HG03460 (cell line): ENCODE data around the gene HEG1.

Experiments used
- ATAC-seq: cut with Tn5 transposase; IDR thresholded peaks from one replicate; pipeline ENCODE4 v1.9.1; 2021; ENCODE audit not compliant: unreplicated experiment

Gene HEG1

DNA sequence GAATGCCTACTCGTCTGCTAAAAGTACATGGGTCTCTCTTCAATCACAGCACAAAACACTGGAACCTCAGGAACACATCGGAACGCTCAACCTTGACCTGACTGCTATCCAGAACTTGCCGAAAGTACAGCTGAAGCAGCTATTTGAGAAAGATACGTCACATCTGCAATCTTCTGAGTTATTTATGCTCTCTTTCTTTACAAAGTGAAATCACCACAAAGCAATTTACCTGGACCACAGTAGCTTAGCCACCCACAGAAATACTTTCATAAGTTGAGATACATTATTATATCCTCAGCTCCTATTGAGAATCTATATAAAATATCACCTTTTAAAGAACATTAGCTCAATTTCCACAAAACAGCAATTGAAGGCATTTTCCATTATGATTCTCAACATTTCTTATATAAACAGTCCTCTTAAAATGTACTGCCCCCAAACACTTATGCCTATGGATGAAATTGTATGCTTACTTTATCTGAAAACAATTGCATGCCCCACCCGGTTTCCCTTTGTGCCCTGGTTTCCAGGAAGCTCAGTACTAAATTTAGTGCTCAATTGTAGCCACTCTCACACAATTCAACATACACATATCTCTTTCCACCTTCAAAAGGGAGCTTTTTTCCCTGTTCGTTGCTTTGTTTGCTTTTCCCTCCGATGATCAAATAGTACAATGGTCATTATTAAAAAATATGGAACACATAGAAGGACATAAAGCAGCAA is 31.8 kb downstream of the HEG1 start:
- ATAC-seq: no peak

DNA sequence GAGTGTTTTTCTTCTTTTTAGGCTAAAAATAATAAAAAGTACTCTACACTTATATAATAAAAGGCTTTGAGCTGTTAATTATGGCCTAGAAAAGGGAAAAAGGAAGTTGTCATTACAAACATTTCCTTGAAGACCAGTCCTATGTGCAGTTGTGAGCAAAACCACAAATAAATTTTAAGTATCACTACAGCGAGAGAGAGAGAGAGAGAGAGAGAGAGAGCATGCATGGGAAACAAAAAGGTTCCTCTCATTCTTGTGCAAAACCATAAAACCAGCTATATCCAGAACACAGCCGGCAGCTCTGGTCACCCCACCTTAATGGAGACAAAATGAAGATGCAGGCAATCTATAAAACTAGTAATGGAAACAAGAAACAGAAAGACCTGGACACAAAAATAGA is 33.6 kb downstream of the HEG1 start:
- no peak for ATAC-seq

DNA sequence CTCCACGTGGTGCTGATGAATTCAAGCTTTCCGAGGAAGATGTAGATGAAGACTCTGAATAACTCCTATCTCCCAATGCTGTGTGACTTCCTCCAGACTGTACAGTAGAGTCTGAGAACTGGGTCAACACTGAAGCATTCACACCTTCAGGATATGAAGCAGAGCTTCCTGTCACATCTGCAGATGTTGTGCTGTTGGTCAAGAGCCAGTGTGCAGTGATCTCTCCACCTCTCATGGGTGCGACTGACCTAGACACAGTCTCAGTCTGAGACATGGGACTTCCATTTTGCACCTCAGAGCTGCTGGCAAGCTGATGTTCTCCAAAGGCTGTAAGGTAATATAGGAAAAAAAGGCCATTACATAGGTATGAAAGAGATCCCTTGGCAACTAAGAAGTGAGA is 36.5 kb downstream of the HEG1 start:
- no peak for ATAC-seq

DNA sequence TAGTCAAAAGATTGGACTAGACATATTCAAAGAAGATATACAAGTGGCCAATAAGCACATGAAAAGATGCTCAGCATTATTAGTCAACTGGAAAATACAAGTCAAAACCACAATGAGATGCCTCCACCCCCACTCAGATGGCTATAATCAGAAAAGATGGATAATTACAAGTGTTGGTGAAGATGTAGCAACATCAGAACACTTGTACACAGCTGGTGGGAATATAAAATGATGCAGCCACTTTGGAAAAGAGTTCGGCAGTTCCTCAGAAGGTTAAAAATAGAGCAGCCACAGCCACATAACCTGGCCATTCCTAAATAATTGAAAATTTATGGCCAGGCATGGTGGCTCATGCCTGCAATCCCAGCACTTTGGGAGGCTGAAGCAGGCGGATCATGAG is 38.4 kb downstream of the HEG1 start:
- no peak for ATAC-seq

DNA sequence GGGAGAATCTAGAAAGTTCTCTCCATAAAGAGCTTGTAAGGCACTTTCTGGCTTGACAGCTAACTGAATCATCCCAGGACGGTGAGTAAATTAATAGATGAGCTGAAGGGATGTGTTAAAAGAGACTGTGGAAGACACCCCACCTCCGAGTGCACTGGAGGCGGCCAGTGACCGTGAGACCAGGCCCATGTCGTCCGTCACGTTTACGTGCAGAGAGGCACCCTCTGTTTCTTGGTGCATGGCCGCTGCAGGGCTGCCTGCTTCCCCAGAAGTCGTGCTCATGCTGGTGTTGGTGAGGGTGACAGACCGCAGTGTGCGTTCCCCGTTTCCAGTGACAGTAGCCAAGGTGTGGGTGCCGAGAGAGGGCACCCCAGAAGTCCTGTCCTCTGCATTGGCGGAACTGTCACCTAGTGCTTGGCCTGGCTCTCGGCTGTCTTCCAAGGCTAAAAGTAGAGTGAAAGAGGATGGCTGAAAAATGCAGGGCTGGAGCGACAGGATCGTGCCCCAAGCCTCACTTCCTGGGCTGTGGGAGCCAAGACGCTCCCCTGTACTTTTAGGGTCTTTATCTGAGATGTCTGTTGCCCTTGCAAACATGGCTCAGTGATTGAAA is 41.1 kb downstream of the HEG1 start:
- ATAC-seq: no peak

DNA sequence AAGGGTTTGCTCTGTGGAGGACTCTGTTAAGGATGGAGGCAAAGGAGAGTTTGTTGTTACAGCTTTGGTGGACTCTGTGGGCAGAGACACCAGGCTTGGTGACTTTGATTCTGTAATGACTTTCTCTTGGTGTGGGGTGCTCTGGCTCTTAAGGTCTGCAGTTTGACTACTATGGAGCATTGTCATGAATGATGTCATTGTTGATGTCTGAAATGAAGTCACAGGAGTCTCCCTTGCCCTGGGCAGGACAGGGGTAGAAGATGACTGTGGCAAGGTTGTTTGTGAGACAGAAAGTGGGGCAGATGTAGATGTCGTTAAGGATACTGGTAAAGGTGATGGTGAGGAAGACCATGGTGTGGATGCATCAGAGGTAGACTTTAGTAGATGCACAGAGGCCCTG is 42.7 kb downstream of the HEG1 start:
- ATAC-seq: no peak

DNA sequence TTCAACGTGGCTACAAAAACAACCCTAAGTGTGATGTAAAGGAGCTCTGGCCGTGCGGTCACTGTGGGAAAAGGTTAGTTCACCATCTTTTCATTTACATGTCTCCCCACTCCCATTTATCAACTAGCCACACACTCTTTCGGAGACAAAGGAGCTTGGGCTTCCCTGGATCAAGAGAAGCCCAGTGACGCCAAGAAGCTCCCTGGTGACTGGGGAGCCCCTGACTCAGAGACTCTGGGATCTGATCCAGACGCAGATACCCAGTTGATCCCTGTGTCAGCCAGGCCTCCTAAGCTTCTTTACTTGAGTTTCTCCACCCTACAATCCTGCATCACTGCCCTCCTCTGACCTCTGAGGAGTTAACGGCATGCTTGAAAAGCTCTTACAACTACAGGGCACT is 43.9 kb downstream of the HEG1 start:
- no peak for ATAC-seq

DNA sequence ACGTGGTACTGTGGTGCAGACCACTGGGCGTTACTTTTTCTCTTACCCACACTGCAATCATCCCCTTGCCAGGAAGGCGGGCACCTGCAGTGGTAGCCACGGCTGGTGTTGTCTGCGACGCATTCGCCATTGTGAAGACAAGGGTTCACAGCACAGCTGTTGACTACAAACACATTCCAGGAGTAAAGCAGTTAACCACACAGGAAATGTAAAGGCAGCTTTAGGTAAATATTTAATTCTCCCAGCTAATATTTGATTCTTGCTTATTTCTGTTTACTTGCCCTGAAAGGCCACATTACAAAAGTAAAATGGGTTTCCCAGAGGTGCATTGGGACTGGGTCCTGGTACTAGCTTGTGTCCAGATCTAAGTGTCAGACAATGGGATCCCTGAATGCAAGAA is 45.4 kb downstream of the HEG1 start:
- no peak for ATAC-seq

DNA sequence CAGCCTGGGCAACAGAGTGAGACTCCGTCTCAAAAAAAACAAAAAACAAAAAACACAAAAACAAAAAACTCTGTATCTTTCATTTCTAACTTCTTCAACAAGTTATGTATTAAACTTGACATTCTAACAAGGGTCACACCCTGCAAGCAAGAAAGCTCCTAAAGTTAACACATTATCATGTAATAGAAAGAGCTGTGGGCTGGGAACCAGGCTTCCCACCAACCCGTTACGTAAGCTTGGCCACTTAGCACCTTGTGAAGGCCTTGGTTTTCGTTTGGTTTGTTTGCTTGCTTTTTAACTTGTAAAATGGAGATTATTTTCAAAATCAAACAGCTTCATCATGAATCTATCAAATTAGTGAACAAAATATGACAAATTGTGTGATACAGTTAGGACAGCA is 47.0 kb downstream of the HEG1 start:
- no peak for ATAC-seq

DNA sequence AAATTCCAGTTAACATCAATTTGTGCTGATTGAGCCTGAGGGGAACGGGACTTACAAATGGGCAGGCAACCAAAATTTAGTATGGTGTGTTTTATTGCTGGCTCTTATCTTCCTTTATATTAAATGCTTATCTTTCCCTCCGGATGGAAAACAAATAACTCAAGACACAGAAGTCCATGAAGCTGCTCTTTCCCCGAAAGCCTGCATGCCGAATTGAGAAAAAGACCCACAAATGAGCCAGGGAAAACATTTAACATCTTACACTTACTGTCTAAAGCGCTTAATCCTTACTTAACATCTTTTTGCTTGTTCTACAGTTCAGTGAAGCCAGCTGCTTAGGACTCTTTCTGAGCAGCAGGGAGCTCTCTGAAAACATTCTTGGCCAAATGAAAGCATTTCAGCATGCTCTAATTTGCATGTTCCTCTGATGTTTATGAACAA is 49.5 kb downstream of the HEG1 start:
- ATAC-seq: no peak

DNA sequence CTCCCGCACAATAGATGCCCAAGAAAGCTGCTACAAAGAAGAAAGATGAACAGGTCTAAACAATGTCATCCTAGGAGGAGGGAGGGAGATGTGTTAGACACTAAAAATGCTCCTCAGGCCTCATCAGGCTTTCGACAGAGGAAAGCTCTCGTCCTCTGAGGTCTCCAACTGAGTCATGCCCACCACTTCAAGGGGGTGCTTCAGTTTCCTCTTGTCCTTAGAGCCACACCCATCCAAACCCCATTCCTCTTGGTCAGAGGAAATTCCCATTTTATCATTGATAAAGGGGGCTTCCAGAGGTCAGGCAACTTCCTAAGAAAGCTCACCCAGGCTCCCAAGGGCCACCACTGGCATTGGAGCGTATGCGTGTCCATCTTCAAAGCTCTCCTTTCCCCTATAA is 50.1 kb downstream of the HEG1 start:
- ATAC-seq: no peak

DNA sequence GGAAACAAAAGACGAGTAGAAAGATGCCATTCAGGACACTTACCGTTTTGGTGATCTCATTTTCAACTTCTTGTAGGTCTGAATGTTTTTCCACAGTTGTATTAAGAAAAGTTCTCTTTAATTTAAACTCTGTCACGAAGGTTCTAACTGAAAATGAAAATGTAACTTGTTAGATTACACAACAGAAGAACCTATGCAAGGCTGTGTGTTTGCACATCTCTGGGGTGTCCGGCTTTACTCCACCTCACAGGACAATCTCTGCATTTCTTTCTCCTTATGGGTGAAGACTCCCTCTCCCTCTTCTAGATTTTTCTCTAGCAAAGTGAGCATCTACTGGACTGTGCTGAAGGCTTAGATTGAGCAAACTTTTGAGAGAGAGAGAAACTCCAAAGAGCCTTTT is 50.6 kb downstream of the HEG1 start:
- ATAC-seq: no peak

DNA sequence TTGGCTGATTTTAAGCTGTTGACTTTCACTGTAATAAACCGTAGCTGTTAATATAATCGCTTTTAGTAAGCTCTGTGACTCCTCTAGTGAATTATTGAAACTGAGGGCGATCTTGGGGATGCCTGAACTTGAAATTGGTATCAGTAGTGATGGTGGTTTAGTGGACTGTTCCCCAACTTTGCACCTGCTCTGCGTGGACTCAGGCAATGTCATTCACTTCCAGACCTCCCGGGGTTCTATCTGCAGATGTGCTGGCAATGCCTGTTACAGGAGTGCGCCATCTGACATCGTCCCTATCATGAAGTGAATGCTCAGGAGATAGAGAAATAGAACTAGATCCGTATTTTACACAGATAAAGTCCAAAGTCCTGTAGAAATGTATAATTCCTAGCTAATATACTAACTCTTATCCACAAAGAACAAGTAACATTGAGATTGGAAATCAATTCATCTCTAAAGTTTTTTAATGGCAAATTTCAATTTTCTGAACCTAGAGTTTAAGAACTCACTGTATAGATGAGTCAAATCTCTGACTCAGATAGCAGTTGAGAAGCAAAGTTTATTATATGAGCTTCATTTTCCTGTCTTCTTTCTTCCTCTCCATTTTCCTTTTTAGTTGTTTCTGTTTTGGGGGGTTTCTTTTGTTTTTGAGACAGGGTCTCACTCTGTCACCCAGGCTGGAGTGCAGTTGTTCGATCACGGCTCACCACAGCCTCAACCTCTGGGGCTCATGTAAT is 51.8 kb downstream of the HEG1 start:
- no peak for ATAC-seq

DNA sequence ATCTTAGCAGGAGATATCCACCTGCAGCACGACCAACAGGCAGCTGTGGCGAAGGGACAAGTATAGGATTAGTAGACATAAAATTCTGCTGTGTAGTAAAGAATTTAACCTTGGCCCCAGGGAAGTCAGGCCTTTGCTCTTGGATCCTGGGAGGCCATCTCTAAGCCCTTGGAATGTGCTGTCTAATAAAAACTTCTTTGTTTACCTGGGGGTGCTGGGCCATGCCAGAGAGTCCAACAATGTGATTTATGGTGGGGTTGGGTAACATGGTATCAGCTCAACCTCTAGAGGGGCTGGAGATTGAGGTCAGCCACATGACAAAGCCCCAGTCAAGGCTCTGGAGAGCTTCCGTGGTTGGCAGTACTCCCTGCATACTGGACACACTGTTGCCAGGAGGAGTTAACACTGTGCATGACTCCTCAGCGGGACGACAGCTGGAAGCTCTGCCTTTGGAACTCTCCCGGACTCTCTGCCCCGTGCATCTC is 52.4 kb downstream of the HEG1 start:
- ATAC-seq: no peak

DNA sequence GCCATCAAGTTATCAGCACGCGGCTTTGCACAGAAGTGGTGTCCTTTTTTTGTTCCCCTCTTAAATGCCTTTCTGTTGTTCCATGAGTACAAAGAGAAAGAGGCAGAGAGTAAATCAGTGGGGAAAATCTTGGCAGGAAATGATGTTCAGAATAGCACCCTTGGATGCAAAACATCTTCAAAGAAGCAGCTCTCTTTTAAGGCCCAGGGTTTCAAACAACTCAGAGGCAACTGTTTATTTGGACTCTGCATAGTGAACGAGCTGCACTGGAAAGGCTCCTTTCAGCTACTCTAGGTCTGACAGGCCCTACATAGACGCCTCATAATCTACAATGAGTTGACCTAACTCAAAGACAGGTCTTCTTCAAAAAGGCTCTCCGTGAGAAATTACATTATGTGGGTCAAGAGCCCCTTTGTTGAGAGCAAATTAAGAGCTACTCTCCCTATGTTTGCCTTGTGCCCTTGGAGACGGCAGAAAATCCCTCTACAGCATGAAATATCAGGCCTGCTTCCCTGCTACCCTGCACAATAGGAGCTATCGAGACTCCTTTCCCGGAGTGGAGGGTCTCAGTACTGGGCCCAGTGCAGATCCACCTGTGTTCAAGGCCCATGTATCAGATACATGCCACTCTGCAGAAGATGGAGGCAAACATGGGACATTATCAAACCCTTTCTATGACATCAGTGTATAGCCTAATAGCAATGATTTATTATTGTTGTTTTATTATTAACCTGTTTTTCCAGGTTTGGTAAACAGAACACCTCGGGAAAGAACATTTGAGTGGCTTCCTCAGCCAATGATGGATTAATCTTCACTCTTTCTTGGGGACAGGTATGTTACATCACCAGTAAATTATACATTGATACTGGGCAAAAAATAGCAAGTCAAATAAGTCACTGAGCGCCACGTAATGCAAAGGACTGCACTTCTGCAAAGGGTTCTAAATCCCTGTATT is 53.1 kb downstream of the HEG1 start:
- no peak for ATAC-seq

DNA sequence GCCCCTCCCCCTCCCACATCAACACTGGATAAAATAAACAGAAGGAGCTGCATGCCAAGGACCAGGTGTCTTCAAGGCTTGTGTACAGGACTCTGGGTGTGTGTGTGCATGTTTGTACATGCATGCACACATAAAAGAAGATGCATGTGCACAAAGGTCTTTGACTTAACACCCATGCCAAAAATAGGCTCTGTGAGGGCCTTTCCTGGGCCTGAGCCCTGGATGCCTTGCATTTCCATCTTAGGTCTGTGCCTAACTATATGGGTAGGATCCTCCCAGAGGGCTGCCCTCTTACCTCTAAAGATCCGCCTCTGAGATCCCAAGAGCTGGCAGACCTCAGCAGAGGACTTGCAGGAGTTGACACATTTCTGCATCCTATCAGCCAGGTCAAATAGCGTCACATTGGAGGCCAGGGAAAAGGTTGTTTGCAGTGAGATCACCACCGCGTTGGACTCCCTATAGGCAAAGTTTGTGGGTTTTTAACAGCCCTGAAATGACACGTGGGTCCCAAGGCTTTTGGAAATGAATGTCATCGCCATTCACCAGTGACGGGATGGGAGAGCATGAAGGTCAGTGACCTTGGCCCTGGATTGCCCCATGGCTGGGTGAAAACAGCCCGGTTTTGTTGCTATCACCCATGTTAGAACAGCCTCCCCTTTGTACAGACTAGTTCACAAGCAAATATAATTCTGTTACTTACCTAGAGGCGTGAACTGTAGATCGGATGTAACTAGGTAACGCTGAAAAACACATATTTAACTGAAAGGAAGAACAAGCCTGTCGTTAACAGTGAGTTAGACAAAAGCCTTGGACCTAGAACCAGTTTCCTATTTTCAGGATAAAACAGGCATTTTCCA is 54.0 kb downstream of the HEG1 start:
- ATAC-seq: no peak

DNA sequence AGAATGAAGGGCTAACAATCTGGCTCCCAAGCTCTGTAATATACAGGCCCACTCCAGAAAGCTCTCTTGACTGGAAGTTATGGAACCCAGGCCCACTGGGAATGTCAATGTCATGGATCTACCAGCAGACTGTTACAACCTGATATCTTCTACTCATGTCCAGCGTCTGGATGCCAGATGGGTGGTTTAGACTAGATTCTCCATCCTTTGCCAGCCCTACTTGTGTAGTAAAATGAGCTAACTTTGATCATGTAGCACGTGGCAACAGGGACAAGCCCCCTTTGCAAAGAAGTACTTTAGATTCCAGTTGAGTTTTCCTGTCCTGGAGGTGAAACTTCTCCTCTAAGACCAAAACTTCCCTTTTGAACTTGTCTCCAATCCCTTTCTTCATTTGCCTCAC is 55.1 kb downstream of the HEG1 start:
- no peak for ATAC-seq

DNA sequence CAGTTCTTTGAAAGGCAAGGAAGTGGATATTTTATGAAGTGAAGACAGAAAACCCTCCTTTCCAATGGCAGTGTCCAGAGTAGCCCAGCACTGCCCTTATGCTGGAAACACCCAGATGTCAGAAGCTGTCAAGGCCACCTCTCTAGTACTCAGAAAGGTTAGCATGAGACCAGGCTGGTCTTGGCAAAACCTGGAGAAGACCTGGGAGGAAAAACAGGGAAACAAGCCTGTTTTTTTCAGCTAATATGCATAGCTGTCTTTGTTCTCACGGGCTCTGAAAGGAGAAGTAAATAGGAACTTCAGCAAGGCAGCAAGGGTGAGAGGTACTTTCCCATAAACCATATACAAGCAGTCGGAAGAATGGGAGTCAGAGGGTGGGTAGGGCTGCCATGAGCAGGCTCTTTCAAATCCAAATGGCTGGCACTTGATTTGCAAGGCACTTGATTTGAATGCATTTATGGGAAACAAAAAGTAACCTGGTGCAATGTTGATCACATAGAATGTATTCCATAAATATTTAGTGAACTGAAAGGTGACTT is 55.8 kb downstream of the HEG1 start:
- no peak for ATAC-seq

DNA sequence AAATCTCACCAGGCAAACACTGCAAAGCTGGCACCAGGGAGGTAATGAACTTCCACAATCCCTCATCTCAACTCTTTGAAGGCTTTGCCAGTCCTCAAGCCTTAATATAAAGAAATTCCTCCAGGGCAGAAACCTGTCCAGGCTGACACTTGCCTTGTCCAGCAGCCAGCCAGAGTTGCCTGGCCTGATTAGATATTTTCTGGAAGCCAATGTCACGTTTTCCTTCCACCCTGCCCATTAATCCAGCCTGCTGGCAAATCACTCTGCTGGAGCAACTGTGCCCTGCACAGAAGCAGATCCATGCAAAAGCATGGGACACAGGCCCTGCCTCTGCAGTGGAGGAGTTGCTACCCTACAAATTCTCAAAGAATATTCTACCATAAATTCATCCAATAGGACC is 56.5 kb downstream of the HEG1 start:
- ATAC-seq: no peak

DNA sequence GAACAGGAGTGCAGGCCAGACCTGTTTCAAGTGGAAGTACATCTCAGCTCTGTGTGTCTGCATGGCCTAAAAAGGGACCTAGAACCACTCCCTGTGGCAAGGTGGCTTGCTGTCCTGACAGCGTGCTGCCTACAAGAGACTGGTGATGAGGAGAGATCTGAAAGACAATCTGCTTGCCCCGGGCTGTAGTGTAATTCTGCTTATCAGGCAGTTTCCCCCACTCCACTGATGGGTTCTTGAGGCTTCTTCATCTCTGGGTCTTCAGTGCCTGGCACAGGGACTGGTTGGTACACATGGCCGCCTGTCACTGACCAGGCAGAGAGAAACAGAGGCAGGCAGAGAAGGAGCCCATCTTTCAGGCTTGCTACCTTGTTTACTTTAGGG is 57.6 kb downstream of the HEG1 start:
- no peak for ATAC-seq
